ENCODE data around the gene RNU1-4.
"Not testable (repeated sequence)": the region's sequence is repeated elsewhere in the genome, so short reads cannot be mapped to it uniquely, and the experiment has no call there.

The RNU1-4 gene

DNA sequence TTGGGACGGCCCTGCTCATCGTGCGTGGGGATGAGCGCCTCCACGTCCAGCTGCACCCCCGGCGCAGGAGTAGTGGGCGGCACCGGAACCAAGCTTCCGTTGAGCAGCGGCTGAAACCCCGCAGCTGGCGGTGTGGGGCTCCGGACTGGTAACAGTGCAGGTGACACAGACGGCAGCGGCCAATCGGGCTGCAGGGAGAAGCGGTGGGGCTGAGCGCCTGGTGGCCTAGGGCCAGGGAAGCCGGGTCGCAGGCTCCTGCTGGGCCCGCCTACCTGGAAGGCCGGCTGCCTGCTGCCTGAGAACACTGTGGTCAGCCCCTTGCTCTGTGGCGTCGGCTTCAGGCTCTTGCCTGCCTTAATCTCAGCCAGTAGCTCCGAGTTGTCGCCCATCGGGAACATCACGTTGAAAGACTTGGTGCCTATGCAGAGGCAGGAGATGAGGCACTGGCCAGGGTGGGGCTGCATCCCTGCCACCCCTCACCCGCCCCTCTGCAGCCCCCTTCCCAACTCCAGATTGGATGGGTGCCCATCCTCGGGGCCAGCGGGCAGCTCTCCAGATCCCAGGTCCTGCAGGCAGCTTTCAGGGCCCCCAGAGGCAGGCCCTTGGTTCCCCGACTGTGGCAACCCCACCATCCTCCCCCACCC lies 43.7 kb upstream of the RNU1-4 start:
- not testable (repeated sequence) for H3K4me1 ChIP-seq (ENCODE audit: insufficient read depth, low read length, poor library complexity, severe bottlenecking); H3K9ac ChIP-seq (ENCODE audit: low read depth, low read length, poor library complexity, severe bottlenecking); H3K9me2 ChIP-seq (replicated peaks; ENCODE audit: low read depth, low read length); H3K4me3 ChIP-seq (ENCODE audit: low read length, poor library complexity, severe bottlenecking); H4K20me1 ChIP-seq (ENCODE audit: insufficient read depth, low read length, poor library complexity, severe bottlenecking); H2AFZ ChIP-seq (ENCODE audit: low read length); H3K9me3 ChIP-seq (ENCODE audit: insufficient read depth, low read depth, low read length); H3F3A ChIP-seq (ENCODE audit: low read depth); H3K4me2 ChIP-seq (ENCODE audit: low read depth, low read length, poor library complexity, severe bottlenecking); H3K79me2 ChIP-seq (ENCODE audit: insufficient read depth, low read length); H3K36me3 ChIP-seq (ENCODE audit: insufficient read depth, low read length); H3K27me3 ChIP-seq (ENCODE audit: insufficient read depth, low read length, poor library complexity, severe bottlenecking)

DNA sequence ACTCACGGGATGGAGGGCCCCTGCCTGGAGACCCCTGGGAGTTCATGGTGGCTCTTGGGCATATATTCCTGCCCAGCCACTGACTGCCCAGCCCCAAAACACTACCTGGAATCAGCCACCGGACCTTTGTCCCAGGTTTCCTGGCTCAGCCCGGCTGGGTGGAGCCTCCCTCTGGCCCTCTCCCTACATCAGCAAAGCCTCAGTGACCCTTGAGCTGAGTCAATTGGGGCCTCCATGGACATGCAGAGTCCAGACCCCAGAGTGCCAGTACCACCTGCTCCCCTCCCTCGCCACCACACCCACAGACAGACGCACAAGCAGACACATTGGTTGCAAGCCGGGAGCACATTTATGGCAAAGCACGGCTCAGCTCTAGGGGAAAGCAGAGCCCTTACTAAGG lies 43.2 kb upstream of the RNU1-4 start:
- H3K4me2 ChIP-seq (ENCODE audit: low read depth, low read length, poor library complexity, severe bottlenecking); H3K27me3 ChIP-seq (ENCODE audit: insufficient read depth, low read length, poor library complexity, severe bottlenecking); H3F3A ChIP-seq (ENCODE audit: low read depth); H2AFZ ChIP-seq (ENCODE audit: low read length); H3K9me3 ChIP-seq (ENCODE audit: insufficient read depth, low read depth, low read length); H3K9me2 ChIP-seq (replicated peaks; ENCODE audit: low read depth, low read length); H4K20me1 ChIP-seq (ENCODE audit: insufficient read depth, low read length, poor library complexity, severe bottlenecking); H3K79me2 ChIP-seq (ENCODE audit: insufficient read depth, low read length); H3K36me3 ChIP-seq (ENCODE audit: insufficient read depth, low read length); H3K4me3 ChIP-seq (ENCODE audit: low read length, poor library complexity, severe bottlenecking); H3K9ac ChIP-seq (ENCODE audit: low read depth, low read length, poor library complexity, severe bottlenecking); H3K4me1 ChIP-seq (ENCODE audit: insufficient read depth, low read length, poor library complexity, severe bottlenecking): not testable (repeated sequence)

DNA sequence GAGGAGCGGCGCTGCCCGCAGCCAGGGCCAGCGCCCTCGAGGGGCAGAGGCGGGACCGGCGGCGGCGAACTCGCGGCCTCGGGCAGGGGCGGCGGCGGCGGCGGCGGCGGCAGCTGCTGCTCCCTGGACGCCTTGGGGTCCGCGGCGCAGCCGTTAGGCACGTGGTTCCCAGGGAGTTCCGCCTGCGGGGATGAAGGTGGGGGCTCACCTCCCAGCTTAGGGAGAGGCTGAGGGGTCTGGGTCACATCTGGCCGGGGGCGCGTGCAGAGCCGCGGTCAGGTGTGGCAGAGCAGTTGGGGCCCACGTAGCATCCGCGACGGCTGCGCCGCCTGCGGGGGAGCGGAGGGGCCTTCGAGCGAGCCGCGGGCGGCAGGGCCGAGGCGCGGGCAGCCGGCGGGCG lies 40.9 kb upstream of the RNU1-4 start:
- H3K9ac ChIP-seq (ENCODE audit: low read depth, low read length, poor library complexity, severe bottlenecking); H4K20me1 ChIP-seq (ENCODE audit: insufficient read depth, low read length, poor library complexity, severe bottlenecking); H3K79me2 ChIP-seq (ENCODE audit: insufficient read depth, low read length); H3K9me2 ChIP-seq (replicated peaks; ENCODE audit: low read depth, low read length); H3K4me1 ChIP-seq (ENCODE audit: insufficient read depth, low read length, poor library complexity, severe bottlenecking); H3K36me3 ChIP-seq (ENCODE audit: insufficient read depth, low read length); H3K4me2 ChIP-seq (ENCODE audit: low read depth, low read length, poor library complexity, severe bottlenecking); H2AFZ ChIP-seq (ENCODE audit: low read length); H3F3A ChIP-seq (ENCODE audit: low read depth); H3K27me3 ChIP-seq (ENCODE audit: insufficient read depth, low read length, poor library complexity, severe bottlenecking); H3K9me3 ChIP-seq (ENCODE audit: insufficient read depth, low read depth, low read length); H3K4me3 ChIP-seq (ENCODE audit: low read length, poor library complexity, severe bottlenecking): not testable (repeated sequence)

DNA sequence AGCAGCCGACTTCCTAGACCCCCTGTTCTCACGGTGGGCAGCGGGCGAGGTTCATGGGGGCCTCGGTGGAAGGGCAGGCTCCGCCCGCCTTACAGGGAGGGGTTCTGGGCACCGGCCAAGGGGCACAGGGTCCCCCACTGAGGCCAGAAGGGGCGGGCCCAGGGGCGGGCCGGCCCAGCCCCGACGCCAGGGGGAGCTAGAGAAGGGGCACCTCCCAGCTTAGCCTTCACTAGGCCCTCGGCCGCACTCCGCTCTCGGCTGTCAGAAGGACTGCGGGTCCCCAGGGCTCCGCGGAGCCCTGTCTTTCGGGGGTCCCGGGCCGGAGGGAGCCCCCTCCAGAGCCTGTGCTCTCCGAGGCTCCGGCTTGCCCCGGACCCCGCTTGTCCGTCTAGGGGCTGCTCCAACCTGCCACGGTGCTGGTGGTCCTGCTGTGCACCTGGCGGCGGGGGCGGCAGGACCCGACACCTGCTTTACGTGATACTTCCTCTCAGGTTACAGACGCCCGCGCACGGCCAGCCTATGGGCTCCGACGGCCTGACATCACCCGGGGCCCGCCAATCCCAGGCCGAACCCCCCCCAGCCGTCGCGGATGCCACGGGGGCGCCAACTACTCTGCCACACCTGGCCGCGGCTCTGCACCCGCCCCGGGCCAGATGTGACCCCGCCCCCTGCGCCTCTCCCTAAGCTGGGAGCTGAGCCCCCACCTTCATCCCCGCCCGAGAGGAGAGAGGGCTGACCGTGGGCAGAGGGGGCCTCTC lies 40.0 kb upstream of the RNU1-4 start:
- not testable (repeated sequence) for H3K4me1 ChIP-seq (ENCODE audit: insufficient read depth, low read length, poor library complexity, severe bottlenecking); H3K9me2 ChIP-seq (replicated peaks; ENCODE audit: low read depth, low read length); H3K36me3 ChIP-seq (ENCODE audit: insufficient read depth, low read length); H3K79me2 ChIP-seq (ENCODE audit: insufficient read depth, low read length); H3K4me2 ChIP-seq (ENCODE audit: low read depth, low read length, poor library complexity, severe bottlenecking); H3K9me3 ChIP-seq (ENCODE audit: insufficient read depth, low read depth, low read length); H3F3A ChIP-seq (ENCODE audit: low read depth); H3K27me3 ChIP-seq (ENCODE audit: insufficient read depth, low read length, poor library complexity, severe bottlenecking); H3K4me3 ChIP-seq (ENCODE audit: low read length, poor library complexity, severe bottlenecking); H2AFZ ChIP-seq (ENCODE audit: low read length); H3K9ac ChIP-seq (ENCODE audit: low read depth, low read length, poor library complexity, severe bottlenecking); H4K20me1 ChIP-seq (ENCODE audit: insufficient read depth, low read length, poor library complexity, severe bottlenecking)

DNA sequence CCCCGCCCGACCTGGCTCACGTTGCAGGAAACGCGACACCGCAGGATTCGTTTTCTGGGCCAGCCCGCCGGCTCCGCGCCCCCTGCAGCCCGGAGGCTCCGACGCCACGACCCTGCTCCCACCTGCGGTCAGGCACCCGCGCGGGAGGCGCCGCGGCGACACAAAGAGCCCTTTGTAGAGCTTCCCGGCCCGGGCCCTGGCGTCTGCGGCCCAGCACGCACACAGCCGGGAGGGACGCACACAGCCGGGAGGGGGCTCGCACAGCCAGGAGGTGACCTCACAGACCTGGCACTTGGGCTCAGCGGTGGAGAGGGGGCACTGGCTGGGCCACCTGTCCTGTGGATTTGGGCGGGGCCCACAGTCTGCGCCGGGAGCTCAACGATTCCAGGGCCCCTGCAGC lies 39.1 kb upstream of the RNU1-4 start:
- H3K9ac ChIP-seq (ENCODE audit: low read depth, low read length, poor library complexity, severe bottlenecking); H3K9me2 ChIP-seq (replicated peaks; ENCODE audit: low read depth, low read length); H3K4me2 ChIP-seq (ENCODE audit: low read depth, low read length, poor library complexity, severe bottlenecking); H3K79me2 ChIP-seq (ENCODE audit: insufficient read depth, low read length); H3F3A ChIP-seq (ENCODE audit: low read depth); H2AFZ ChIP-seq (ENCODE audit: low read length); H3K4me3 ChIP-seq (ENCODE audit: low read length, poor library complexity, severe bottlenecking); H3K27me3 ChIP-seq (ENCODE audit: insufficient read depth, low read length, poor library complexity, severe bottlenecking); H3K9me3 ChIP-seq (ENCODE audit: insufficient read depth, low read depth, low read length); H4K20me1 ChIP-seq (ENCODE audit: insufficient read depth, low read length, poor library complexity, severe bottlenecking); H3K4me1 ChIP-seq (ENCODE audit: insufficient read depth, low read length, poor library complexity, severe bottlenecking); H3K36me3 ChIP-seq (ENCODE audit: insufficient read depth, low read length): not testable (repeated sequence)

DNA sequence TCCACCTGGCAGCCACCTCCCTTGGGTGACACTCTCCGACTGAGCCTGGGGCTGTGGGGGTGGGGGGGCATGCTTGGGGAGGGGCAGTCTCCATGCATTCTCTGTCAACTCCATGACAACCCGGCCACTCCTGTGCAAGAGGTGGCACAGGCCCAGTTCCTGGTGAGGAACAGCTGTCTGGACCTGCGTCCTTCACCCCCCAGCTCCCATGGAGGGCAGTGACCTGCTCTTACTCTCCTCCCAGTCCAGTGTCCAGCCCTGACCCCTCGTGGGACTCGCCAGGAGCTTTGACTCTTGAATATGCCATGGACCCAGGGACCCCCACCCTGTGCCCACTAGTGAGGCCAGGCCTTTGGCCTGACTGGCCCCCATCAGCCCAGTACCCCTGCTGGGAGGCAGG lies 38.0 kb upstream of the RNU1-4 start:
- H3K4me2 ChIP-seq (ENCODE audit: low read depth, low read length, poor library complexity, severe bottlenecking); H3K36me3 ChIP-seq (ENCODE audit: insufficient read depth, low read length); H3K4me3 ChIP-seq (ENCODE audit: low read length, poor library complexity, severe bottlenecking); H3K9me3 ChIP-seq (ENCODE audit: insufficient read depth, low read depth, low read length); H2AFZ ChIP-seq (ENCODE audit: low read length); H3K4me1 ChIP-seq (ENCODE audit: insufficient read depth, low read length, poor library complexity, severe bottlenecking); H3K9me2 ChIP-seq (replicated peaks; ENCODE audit: low read depth, low read length); H3K79me2 ChIP-seq (ENCODE audit: insufficient read depth, low read length); H3F3A ChIP-seq (ENCODE audit: low read depth); H3K27me3 ChIP-seq (ENCODE audit: insufficient read depth, low read length, poor library complexity, severe bottlenecking); H3K9ac ChIP-seq (ENCODE audit: low read depth, low read length, poor library complexity, severe bottlenecking); H4K20me1 ChIP-seq (ENCODE audit: insufficient read depth, low read length, poor library complexity, severe bottlenecking): not testable (repeated sequence)

DNA sequence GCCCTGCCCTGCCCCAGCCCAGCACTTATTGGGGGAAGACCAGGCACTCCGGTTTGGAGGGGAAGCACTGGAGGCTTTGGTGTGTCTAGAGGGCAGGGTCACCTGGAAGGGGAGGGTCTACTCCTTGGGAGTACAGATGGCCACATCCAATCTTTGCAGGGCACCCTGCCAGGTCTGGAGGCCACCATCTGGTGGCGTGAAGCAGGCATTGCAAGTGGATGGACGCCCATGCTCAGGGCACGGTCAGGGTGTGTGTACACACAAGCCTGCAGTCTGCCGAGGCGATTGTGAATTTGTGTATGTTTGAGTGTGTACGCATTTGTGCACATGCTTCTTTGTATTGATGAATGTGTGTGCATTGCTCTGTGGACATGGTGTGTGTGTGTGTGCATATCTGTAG lies 37.2 kb upstream of the RNU1-4 start:
- H3K27me3 ChIP-seq (ENCODE audit: insufficient read depth, low read length, poor library complexity, severe bottlenecking); H3K36me3 ChIP-seq (ENCODE audit: insufficient read depth, low read length); H3F3A ChIP-seq (ENCODE audit: low read depth); H3K9me2 ChIP-seq (replicated peaks; ENCODE audit: low read depth, low read length); H2AFZ ChIP-seq (ENCODE audit: low read length); H3K9ac ChIP-seq (ENCODE audit: low read depth, low read length, poor library complexity, severe bottlenecking); H4K20me1 ChIP-seq (ENCODE audit: insufficient read depth, low read length, poor library complexity, severe bottlenecking); H3K4me1 ChIP-seq (ENCODE audit: insufficient read depth, low read length, poor library complexity, severe bottlenecking); H3K9me3 ChIP-seq (ENCODE audit: insufficient read depth, low read depth, low read length); H3K4me2 ChIP-seq (ENCODE audit: low read depth, low read length, poor library complexity, severe bottlenecking); H3K4me3 ChIP-seq (ENCODE audit: low read length, poor library complexity, severe bottlenecking); H3K79me2 ChIP-seq (ENCODE audit: insufficient read depth, low read length): not testable (repeated sequence)
